HCT116 (cell line): ENCODE data around the gene TRA2A. TPM values are rescaled to one million over a fixed set of nuclear protein-coding genes. Genes with fewer than 3 reads are reported as not detected.

ENCODE experiments used
- ATAC-seq: fragments of 200-7000 bp; cut with Tn5 transposase; 2 replicates; pipeline ENCODE4 v1.9.1; 2020; ENCODE audit warnings: mild to moderate bottlenecking, moderate library complexity
- BruUV-seq: library from RNA; stranded (reverse); fragments of 400-500 nt; replicated peaks from 2 replicates; lab custom pipeline; 2021; lab: Mats Ljungman, UMichigan
- CTCF ChIA-PET: fragments of 300-600 bp; sonication (Branson Sonifier 250); formaldehyde crosslinking; loops from one replicate; lab custom pipeline; 2021; ENCODE audit warnings: antibody characterized with exemption; lab: Charles Lee
- POLR2A ChIA-PET: fragments of 300-600, 350-600 bp; sonication (Branson Sonifier 250); formaldehyde crosslinking; loops from one replicate; lab custom pipeline; 2021; ENCODE audit warnings: antibody characterized with exemption; lab: Charles Lee
- RAD21 ChIA-PET, 2 experiments: fragments of 300-600 bp; sonication (Branson Sonifier 250); formaldehyde crosslinking; loops; one replicate each; lab custom pipeline; 2023; ENCODE audit warnings: low total read pairs in 2 of 2; ENCODE audit not compliant: uncharacterized antibody in 2 of 2, unreplicated experiment in 2 of 2, low non-redundant PET in 1 of 2; lab: Charles Lee
- DNase-seq: peaks from one replicate; pipeline ENCODE4 v3.0.0-alpha.2; 2010; ENCODE audit warnings: low read depth, low spot score
- H2AFZ ChIP-seq: fragments of 200-600 bp; shearing (Covaris generic), sonication (generic); 2 replicates; pipeline ENCODE4 v1.6.1; 2017; ENCODE audit warnings: low read depth, mixed run types, mixed read lengths, antibody characterized with exemption, low read length; ENCODE audit not compliant: poor library complexity, severe bottlenecking
- H3K27ac ChIP-seq: 2 replicates; pipeline ENCODE4 v1.5.1; 2012; ENCODE audit warnings: low read depth, low read length
- H3K27me3 ChIP-seq: fragments of 200-600 bp; sonication (generic); 2 replicates; pipeline ENCODE4 v1.6.1; 2016; ENCODE audit warnings: mixed run types, low read length, mixed read lengths; ENCODE audit not compliant: insufficient read depth
- H3K36me3 ChIP-seq, 2 experiments: fragments of 200-500 bp in 1 of 2; fragments of 200-600 bp in 1 of 2; sonication (Bioruptor generic) in 1 of 2; sonication (generic) in 1 of 2; 2 replicates each; pipeline versions ENCODE4 v1.5.1 to v1.6.1; 2014 to 2016; ENCODE audit warnings: low read length in 2 of 2, inconsistent platforms in 1 of 2, mixed read lengths in 1 of 2, mixed run types in 1 of 2; ENCODE audit not compliant: insufficient read depth in 2 of 2, control insufficient read depth in 1 of 2
- H3K4me1 ChIP-seq, 2 experiments: fragments of 200-600 bp in 1 of 2; sonication (generic) in 1 of 2; 2 replicates each; pipeline versions ENCODE4 v1.5.1 to v1.6.1; 2012 to 2017; ENCODE audit warnings: low read length in 2 of 2, inconsistent platforms in 1 of 2, mild to moderate bottlenecking in 1 of 2, mixed read lengths in 1 of 2, mixed run types in 1 of 2, moderate library complexity in 1 of 2; ENCODE audit not compliant: insufficient read depth in 2 of 2, control insufficient read depth in 1 of 2
- H3K4me2 ChIP-seq: fragments of 200-600 bp; sonication (generic); 2 replicates; pipeline ENCODE4 v1.6.1; 2017; ENCODE audit warnings: mixed run types, low read length, mixed read lengths
- H3K4me3 ChIP-seq, 2 experiments: fragments of 200-600 bp in 1 of 2; sonication (generic) in 1 of 2; replicated peaks in 1 of 2; 2 replicates each; pipeline ENCODE4 v1.5.1; 2011 to 2016; ENCODE audit warnings: low read length in 2 of 2, control low read depth in 1 of 2, low read depth in 1 of 2, mild to moderate bottlenecking in 1 of 2, mixed read lengths in 1 of 2, mixed run types in 1 of 2
- H3K79me2 ChIP-seq: fragments of 200-600 bp; sonication (generic); 2 replicates; pipeline ENCODE4 v1.6.1; 2017; ENCODE audit warnings: mild to moderate bottlenecking, mixed run types, low read length, moderate library complexity, mixed read lengths; ENCODE audit not compliant: insufficient read depth
- H3K9ac ChIP-seq: fragments of 200-600 bp; sonication (generic); 2 replicates; pipeline ENCODE4 v1.6.1; 2016; ENCODE audit warnings: low read length, mixed read lengths
- H3K9me2 ChIP-seq: fragments of 200-600 bp; sonication (generic), shearing (Covaris generic); 2 replicates; pipeline ENCODE4 v1.6.1; 2017; ENCODE audit warnings: mixed run types, mild to moderate bottlenecking, moderate library complexity; ENCODE audit not compliant: insufficient read depth
- H3K9me3 ChIP-seq, 2 experiments: fragments of 200-500 bp in 1 of 2; fragments of 200-600 bp in 1 of 2; sonication (Bioruptor generic) in 1 of 2; sonication (generic) in 1 of 2; 2 replicates each; pipeline ENCODE4 v1.6.1; 2014 to 2017; ENCODE audit warnings: low read length in 2 of 2, mixed read lengths in 2 of 2, inconsistent platforms in 1 of 2, low read depth in 1 of 2, mild to moderate bottlenecking in 1 of 2, mixed run types in 1 of 2, moderate library complexity in 1 of 2; ENCODE audit not compliant: control insufficient read depth in 1 of 2, insufficient read depth in 1 of 2
- H4K20me1 ChIP-seq: fragments of 200-600 bp; sonication (generic), shearing (Covaris generic); 2 replicates; pipeline ENCODE4 v1.6.1; 2017; ENCODE audit warnings: mixed run types, mild to moderate bottlenecking, moderate library complexity; ENCODE audit not compliant: insufficient read depth
- CBX3 ChIP-seq: IDR thresholded peaks from 2 replicates; pipeline ENCODE4 v1.6.1; 2012; ENCODE audit warnings: low read depth
- CEBPB ChIP-seq: IDR thresholded peaks from 2 replicates; pipeline ENCODE4 v1.6.1; 2012; ENCODE audit warnings: low read depth
- EGR1 ChIP-seq: IDR thresholded peaks from 2 replicates; pipeline ENCODE4 v1.6.1; 2012; ENCODE audit warnings: low read depth
- EZH2phosphoT487 ChIP-seq: fragments of 200-600 bp; IDR thresholded peaks from 2 replicates; pipeline ENCODE4 v1.6.1; 2018; ENCODE audit warnings: antibody characterized with exemption, borderline replicate concordance
- FOSL1 ChIP-seq: IDR thresholded peaks from 2 replicates; pipeline ENCODE4 v1.6.1; 2012; ENCODE audit warnings: low read depth
- JUND ChIP-seq: IDR thresholded peaks from 2 replicates; pipeline ENCODE4 v1.6.1; 2012
- RAD21 ChIP-seq: IDR thresholded peaks from 2 replicates; pipeline ENCODE4 v1.6.1; 2012; ENCODE audit warnings: low read depth, mild to moderate bottlenecking
- SIN3A ChIP-seq: IDR thresholded peaks from 2 replicates; pipeline ENCODE4 v1.6.1; 2012; ENCODE audit warnings: low read depth
- ZFX ChIP-seq: fragments of 450-650 bp; IDR thresholded peaks from 2 replicates; pipeline ENCODE4 v1.6.1; 2017
- ZNF274 ChIP-seq: fragments of 200-500 bp; sonication (Bioruptor generic); IDR thresholded peaks from 2 replicates; pipeline ENCODE4 v1.6.1; 2014; ENCODE audit warnings: mild to moderate bottlenecking, low read depth, low read length, inconsistent platforms
- intact Hi-C: fragments of 100-400 bp; cut with micrococcal nuclease; formaldehyde crosslinking; loops from 2 replicates; pipeline ENCODE4 v1.10.0; 2022
- total RNA-seq: library from RNA; stranded (reverse); gene quantifications from one replicate; pipeline ENCODE4 v1.2.1, GENCODE V29; 2021; ENCODE audit not compliant: unreplicated experiment
- TF ChIP-seq, protein P1 (sequence below), 3 experiments: fragments of 200-600 bp in 1 of 3; sonication (generic) in 1 of 3; IDR thresholded peaks in 2 of 3; conservative IDR thresholded peaks in 1 of 3; 2 replicates each; pipeline ENCODE4 v1.5.1; 2012 to 2017; ENCODE audit warnings: low read depth in 2 of 3, low read length in 2 of 3, antibody characterized with exemption in 1 of 3, borderline replicate concordance in 1 of 3, control low read depth in 1 of 3, mild to moderate bottlenecking in 1 of 3, mixed read lengths in 1 of 3, mixed run types in 1 of 3, moderate library complexity in 1 of 3; ENCODE audit not compliant: insufficient read depth in 1 of 3
- TF ChIP-seq, protein P2 (sequence below): IDR thresholded peaks from 2 replicates; pipeline ENCODE4 v1.6.1; 2012
- TF ChIP-seq, protein P3 (sequence below): IDR thresholded peaks from 2 replicates; pipeline ENCODE4 v1.6.1; 2012; ENCODE audit warnings: low read depth

TRA2A gene
- total RNA-seq, 1 experiment from 2014 or later, result 122 TPM

DNA sequence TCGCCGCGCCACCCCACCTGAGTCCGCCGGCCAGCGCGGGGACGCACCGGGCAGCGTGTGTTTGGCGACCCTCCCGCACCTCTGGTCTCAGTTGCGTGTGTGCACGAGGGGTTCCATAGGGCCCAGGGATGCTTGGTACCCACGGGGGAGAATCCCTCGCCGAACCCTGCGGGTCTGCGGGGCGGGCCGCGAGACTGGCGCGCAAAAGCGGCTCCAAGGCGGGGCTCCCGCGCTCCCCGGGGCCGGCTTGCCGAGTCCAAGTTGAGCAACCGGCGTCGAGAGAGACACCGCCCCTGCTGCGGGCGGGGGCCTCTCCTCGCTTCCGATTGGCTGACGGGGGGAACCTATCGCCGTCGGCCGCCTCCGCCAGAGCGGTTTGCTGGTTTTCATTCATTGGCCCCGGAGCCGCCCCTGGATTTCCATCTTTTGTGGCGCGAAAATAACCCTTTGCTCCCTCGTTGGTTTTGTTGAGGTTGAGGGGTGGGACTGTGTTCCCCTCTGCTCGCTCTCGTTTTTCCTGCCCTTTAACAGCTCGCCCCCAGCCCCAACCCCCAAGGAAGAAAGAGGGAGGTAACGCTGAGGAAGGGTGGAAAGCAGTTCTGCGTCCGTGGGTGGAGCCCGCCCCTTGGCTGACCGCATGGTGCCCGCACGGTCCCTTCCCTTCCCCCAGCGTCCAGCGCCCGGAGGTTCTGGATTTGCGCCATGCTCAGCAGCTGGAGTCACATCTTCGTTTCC, 57.5 kb downstream of the TRA2A start (continued):
- TF ChIP-seq, protein P1, sequence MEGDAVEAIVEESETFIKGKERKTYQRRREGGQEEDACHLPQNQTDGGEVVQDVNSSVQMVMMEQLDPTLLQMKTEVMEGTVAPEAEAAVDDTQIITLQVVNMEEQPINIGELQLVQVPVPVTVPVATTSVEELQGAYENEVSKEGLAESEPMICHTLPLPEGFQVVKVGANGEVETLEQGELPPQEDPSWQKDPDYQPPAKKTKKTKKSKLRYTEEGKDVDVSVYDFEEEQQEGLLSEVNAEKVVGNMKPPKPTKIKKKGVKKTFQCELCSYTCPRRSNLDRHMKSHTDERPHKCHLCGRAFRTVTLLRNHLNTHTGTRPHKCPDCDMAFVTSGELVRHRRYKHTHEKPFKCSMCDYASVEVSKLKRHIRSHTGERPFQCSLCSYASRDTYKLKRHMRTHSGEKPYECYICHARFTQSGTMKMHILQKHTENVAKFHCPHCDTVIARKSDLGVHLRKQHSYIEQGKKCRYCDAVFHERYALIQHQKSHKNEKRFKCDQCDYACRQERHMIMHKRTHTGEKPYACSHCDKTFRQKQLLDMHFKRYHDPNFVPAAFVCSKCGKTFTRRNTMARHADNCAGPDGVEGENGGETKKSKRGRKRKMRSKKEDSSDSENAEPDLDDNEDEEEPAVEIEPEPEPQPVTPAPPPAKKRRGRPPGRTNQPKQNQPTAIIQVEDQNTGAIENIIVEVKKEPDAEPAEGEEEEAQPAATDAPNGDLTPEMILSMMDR (IDR thresholded peaks at IDR 0.05 in 2 of 3, conservative IDR thresholded peaks at IDR 0.05 in 1 of 3; ENCODE audit: borderline replicate concordance in 1 of 3, insufficient read depth in 1 of 3, low read depth in 2 of 3, low read length in 2 of 3), result no peak
- TF ChIP-seq, protein P2, sequence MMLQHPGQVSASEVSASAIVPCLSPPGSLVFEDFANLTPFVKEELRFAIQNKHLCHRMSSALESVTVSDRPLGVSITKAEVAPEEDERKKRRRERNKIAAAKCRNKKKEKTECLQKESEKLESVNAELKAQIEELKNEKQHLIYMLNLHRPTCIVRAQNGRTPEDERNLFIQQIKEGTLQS, result no peak
- TF ChIP-seq FOSL1 (no peak), CBX3 (no peak), CEBPB (no peak), EZH2phosphoT487 (no peak), EGR1 (no peak)
- TF ChIP-seq, protein P3, sequence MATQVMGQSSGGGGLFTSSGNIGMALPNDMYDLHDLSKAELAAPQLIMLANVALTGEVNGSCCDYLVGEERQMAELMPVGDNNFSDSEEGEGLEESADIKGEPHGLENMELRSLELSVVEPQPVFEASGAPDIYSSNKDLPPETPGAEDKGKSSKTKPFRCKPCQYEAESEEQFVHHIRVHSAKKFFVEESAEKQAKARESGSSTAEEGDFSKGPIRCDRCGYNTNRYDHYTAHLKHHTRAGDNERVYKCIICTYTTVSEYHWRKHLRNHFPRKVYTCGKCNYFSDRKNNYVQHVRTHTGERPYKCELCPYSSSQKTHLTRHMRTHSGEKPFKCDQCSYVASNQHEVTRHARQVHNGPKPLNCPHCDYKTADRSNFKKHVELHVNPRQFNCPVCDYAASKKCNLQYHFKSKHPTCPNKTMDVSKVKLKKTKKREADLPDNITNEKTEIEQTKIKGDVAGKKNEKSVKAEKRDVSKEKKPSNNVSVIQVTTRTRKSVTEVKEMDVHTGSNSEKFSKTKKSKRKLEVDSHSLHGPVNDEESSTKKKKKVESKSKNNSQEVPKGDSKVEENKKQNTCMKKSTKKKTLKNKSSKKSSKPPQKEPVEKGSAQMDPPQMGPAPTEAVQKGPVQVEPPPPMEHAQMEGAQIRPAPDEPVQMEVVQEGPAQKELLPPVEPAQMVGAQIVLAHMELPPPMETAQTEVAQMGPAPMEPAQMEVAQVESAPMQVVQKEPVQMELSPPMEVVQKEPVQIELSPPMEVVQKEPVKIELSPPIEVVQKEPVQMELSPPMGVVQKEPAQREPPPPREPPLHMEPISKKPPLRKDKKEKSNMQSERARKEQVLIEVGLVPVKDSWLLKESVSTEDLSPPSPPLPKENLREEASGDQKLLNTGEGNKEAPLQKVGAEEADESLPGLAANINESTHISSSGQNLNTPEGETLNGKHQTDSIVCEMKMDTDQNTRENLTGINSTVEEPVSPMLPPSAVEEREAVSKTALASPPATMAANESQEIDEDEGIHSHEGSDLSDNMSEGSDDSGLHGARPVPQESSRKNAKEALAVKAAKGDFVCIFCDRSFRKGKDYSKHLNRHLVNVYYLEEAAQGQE, result no peak

DNA sequence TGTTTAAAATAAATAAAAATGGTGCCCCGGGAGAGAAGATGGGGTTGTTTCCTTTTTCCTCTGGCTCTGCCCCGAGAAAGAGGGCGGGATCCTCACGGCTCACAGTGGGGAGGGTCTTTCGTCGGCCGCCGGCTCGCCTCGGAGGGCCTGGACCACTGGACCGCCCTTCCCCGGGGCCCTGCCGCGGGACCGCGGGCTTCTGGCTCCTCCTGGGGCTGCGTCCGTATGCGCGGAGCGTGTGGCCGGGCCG, 58.0 kb downstream of the TRA2A start:
- Histone ChIP-seq H3K27me3 (peaks cover 37% of the 10 kb centered on the region), H2AFZ (no peak overlapping the region), H4K20me1 (peaks cover 4% of the 10 kb centered on the region; the same call in 1 of the 2 replicates), H3K36me3 (no peaks in the 10 kb centered on the region), H3K9me3 (no peaks in the 10 kb centered on the region), H3K4me2 (peak overlapping the region; percentile 93), H3K27ac (peak overlapping the region; percentile 97), H3K79me2 (peaks cover 35% of the 10 kb centered on the region), H3K4me1 (peaks cover 22 to 34% of the 10 kb centered on the region in 2 experiments), H3K9me2 (no peaks in the 10 kb centered on the region), H3K9ac (peak overlapping the region; percentile 92), H3K4me3 (peak overlapping the region; percentile 56 to 77)
- no peak for DNase-seq
- intact Hi-C loops, result no loop called here
- ChIA-PET POLR2A (no interaction called here), RAD21 (no interaction called here), CTCF (no interaction called here)
- TF ChIP-seq ZFX (peak; percentile 77; the same call in 1 of the 2 replicates), JUND (no peak), EGR1 (no peak), RAD21 (no peak), ZNF274 (no peak), SIN3A (no peak)
- BruUV-seq, result no TSS peak
- peak; percentile 43 for ATAC-seq
